Transverse colon (tissue), 4 donors: Measurements from ENCODE around the gene BMAL1.

Source experiments
- CTCF ChIP-seq, 5 experiments: fragments of 200-600 bp in 3 of 5; fragments of 450-650 bp in 2 of 5; sonication (generic) in 3 of 5; IDR thresholded peaks; 1 replicate in 2 of 5; 2 replicates in 3 of 5; pipeline ENCODE4 v1.5.1; 2016 to 2017; ENCODE audit warnings: antibody characterized with exemption in 5 of 5, inconsistent platforms in 3 of 5, mild to moderate bottlenecking in 2 of 5, moderate library complexity in 1 of 5
- EP300 ChIP-seq: sonication (generic); formaldehyde crosslinking; IDR thresholded peaks from one replicate; pipeline ENCODE4 v1.6.1; 2017; ENCODE audit warnings: antibody characterized with exemption, low read depth
- POLR2A ChIP-seq: fragments of 450-650 bp; IDR thresholded peaks from one replicate; pipeline ENCODE4 v1.6.1; 2016; ENCODE audit warnings: antibody characterized with exemption, mild to moderate bottlenecking, moderate library complexity
- POLR2AphosphoS5 ChIP-seq, 3 donors: sonication (generic); formaldehyde crosslinking; IDR thresholded peaks; one replicate each; pipeline ENCODE4 v1.6.1; 2016; ENCODE audit warnings: antibody characterized with exemption in 3 of 3

- TF ChIP-seq CTCF (IDR thresholded peaks at IDR 0.05) (no peak), POLR2A (no peak), POLR2AphosphoS5 (IDR thresholded peaks at IDR 0.05) (no peak), EP300 (no peak)
Measured at GRCh38 chr11:13291361-13291760, 13.8 kb downstream of the BMAL1 start.
